Stimulated activated naive CD4-positive, alpha-beta T cell treated with Interleukin-2 at 50 U/mL for 16 hours (primary cell): ENCODE measurements around the gene SLC37A2.

Experiments used
- DNase-seq: peaks from one replicate; lab custom pipeline; 2025; lab: John Stamatoyannopoulos, UW

SLC37A2 gene

DNA sequence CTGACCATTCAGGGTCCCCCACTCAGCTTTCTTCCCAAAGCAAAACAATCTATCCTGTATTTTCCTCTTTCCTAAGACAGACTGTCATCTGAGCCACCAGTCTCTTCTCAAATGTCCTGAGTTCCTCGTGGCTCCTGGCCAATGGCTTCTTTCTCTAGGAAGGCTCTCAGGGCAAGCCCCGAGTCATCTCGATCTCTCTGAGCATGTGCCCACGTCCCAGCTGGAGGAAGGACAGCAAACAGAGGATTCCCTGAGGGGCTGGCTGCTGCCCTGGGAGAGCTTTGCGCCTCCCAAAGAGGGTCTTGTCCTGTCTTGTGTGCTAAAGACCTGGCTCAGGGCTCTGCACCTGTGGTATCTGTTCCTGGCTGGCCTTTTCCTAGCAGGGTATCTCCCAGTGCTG lies 8.3 kb downstream of the SLC37A2 start:
- no peak for DNase-seq

DNA sequence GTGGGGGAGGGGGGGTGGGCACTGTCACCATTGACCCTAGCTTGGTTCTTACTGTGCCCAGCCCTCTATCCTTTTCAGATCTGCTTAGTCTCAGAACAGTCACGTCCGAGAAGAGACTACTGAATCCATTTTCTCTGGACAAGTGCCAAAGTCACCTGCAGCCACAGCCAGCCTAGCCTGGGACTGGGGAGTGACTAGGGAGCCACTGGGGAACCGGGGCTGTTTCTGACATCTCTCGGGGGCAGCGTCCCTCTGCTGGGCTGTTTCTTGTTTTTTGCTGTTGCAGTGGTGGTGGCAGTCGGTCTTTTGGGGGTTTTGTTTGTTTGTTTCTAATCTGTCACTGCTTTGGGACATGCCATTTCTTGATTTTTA lies 8.7 kb downstream of the SLC37A2 start:
- no peak for DNase-seq

DNA sequence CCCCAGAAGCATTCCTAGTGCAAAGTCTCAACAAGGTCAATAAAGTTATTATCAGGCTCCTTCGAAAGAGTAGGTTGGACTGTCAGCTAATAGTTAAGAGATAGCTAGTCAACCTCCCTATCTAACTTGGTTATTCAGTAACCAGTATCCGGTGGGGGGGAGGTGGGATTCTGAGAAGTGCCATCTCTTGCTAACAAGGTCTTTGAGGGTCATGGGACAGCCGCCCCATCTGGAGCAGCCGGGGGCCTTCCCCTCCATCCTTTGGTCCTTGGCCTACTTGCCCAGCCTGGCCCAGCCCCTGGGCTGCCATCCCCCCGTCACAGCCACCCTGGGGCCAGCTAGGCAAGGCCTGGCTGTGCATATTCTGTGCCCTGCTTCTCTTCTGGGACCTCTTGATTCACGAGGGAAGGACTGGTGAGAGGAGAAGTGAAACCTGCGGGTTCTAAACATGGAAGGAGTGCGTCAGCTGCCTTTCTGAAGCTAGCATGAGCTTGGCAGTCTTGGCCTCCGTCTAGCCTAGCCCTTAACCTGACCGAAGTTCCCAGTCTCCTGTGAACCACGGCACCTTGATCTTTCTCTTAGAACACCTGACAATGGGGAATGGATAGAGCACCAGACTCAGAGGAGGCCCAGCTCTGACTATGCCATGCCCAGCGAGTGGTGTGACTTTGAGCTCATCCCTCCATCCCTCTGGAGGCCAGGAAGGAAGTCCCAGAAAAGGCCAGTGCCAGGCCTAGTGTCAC lies 9.3 kb downstream of the SLC37A2 start:
- DNase-seq: no peak

DNA sequence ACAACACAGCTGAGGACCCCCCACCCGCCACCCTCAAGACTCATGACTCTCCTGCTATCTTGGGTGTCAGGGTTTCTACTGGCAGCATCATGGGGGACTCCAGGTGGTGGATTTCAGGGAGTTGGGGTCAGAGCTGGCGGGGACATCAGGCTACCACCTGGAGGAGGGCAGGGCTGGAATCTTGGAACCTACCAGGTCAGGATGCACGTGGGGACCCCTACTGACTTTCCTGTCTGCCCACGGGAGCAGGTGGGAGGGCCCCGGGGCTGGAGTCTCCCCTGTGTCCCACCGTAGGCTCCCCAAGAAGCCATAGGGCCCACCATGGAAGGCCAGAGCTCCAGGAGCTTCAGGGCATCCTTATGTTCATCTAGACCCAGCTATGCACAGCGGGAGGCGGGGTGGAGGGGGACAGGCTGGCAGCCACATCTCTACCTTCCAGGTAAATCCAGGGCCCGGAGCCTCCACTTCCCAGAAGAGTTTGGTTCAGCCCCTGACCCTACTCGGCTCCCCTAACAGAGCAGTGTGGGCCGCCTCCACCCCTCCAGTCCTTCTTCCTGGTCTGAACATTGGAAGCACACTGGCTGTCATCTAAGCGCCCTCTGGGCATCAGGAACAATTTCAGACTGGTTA lies 10.0 kb downstream of the SLC37A2 start:
- no peak for DNase-seq

DNA sequence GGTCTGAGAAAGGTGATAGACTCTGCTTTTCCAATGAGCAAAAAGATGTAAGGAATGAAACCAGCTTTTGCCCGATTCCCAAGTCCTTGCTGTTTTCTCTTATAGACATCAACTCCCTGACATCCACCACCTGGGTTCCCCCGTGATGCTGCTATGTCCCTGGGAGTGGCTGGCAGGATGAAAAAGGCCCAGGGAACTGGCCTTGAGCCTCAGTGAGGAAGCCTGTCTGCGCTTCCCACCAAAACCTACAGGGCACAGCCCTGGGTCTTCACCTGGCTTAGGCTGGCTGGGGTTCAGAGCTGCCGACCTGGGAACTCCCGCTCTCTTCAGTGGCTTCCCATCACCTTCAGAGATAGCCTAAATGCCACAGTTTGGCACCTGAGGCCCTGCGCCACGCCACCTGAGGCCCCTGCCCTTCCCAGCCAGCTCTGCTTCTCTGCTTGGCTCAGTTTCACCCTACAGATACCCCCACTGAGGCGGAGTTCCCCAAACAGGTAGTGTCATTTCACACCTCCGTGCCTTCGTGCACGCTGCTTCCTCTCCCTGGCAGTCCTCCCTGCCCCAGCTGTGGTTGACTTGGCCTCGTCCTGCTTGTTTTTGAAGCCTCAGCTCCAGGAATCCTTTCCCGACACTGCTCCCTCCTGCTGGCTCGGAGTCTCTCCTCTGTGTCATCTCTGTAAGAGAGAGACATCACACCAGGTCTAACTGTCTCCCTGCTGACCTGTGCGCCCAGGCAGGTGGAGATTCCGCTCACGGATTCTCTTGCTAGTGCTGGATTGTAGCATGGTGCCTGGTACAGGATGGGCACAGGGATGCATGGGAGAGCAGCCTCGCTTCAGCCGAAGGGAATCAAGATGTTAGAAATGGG lies 10.7 kb downstream of the SLC37A2 start:
- no peak for DNase-seq

DNA sequence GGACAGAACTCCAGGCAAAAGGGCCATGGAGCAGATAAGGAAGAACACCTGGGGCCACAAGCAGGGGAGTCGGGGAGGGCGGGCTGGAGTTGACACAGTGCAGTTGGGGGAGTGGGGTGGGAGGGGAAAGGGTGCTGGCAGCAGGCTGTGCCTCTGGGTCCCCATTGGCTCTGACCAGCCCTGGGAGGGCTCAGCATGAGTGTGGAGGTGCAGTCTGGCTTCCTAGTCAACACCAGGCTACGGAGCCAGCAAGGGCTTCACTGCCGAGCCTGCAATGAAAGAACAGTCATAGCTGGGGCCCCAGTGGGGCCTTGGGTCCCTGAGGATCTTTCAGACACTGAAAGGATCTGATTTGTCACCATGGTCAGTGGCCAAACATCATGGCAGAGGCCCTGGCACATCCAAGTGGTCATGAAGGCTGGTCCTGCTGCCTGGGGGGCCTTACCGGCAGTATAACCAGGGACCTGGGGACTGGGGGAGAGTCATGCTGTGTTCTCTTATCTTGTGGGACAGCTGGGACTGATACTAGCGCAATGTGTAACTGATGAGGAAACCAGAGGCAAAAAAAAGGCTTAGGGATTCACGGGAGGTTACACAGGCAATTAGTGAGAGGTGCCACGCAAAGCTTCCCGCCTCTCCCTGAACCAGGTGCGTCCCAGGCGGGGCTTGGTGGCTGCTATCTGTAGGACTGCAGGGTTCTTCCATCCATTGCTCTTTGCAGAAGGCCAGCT lies 11.6 kb downstream of the SLC37A2 start:
- DNase-seq: no peak

DNA sequence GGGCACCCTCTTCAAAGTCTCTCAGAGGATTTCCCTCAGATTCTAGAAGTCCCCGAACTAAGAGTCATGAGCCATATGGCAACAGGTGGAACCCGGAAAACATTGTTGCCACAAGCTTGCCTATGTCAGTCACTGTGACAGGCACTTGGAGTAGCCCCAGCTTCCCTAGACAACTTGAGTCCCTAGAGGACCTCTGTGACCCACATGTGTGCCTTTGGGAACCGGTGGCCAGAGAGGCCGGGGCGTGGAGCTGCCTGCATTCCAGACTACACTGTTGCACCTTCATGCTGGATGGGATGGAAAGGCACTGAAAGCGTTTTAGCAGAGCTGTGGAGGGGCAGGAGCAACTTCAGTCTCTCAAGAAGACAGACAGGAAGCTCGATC lies 12.1 kb downstream of the SLC37A2 start:
- DNase-seq: no peak

DNA sequence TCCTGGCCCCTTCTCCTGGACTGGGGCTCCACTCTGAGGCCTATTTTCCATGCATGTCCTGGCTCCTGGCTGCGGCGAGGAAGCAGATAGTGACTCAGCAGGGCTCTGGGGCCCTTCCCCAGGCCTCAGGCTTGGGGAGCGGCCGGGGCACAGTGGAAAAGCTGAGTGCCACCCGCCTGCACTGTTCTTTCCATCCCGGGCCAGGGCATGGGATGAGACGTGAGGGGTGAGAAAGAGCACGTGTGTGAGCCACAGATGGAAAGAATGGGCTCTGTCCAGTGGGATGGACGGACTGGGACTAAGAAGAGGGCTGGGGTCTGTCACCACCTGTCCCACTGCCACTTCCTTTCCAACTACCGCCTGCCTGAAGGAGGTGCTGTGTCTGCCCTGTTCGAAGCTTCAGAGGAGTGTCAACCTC lies 12.8 kb downstream of the SLC37A2 start:
- DNase-seq: no peak

DNA sequence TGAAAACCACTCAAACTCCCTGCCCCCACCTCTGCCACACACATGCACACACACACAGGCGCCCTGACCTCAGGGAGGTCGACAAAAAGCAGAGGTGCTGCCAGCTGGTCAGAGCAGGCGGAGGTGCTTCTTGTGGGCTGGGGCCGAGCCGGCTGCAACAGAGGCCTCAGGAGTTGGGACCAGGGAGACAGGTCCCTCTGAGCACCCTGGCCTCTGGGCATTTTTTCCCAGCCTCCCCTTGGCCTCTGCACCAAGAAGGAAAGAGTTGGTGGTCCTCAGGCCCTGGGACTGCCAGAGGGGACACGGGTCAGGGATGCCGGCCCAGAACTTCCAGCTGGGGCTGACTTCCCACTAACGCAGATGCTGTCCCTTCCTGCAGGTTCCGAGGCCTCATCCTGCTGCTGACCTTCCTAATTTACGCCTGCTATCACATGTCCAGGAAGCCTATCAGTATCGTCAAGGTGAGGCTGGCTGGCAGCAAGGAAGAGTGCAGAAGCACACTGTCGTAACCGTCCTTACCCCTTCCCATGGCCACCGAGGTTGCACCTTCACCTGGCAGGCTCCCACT lies 13.4 kb downstream of the SLC37A2 start:
- DNase-seq: no peak

DNA sequence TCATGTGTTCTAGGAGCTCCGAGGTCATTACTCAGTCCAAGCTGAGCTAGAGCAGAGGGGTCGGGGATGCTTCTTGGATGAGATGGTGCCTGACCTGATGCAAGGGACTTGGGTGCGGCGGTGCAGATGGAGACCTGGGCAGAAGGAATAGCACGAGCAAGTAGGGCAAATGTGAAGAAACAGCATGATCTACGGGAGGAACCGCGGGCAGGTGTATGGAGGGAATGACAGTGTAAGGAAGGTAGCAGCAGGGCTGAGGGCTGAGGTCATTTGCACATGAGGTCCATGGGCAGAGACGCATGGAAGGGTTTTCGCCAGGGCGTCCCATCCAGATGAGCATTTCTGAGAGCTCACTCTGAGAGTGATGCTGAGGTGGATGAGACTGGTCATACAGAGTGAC lies 14.9 kb downstream of the SLC37A2 start:
- no peak for DNase-seq

DNA sequence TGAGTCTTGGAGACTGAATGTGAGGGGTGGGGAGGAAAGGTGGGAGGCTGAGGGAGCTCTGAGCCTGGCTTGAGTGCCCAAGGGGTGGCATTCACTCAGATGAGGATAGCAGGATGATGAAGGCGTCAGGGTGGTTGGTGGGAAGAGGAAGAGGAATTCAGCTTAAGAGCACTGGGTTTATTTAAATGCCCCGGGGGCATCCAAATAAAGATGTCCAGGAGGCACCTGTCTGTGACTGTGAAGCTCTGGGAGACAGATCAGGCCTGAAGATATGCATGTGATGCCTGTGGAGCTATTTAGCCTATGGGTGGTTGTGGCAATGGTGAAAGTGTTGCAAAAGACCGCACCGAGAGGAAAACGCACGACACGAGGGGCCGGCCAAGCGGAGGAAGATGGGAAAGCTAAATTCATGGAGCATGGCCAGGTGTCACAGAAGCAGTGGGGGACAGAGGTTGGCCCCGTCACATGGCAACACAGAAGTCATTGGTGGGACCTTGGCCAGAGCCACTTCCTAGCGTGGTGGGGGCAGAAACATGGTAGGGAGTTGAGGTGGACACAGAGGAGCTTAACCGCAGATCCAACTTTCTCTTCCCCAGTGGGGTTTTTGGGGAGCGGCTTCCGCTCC lies 15.5 kb downstream of the SLC37A2 start:
- no peak for DNase-seq

DNA sequence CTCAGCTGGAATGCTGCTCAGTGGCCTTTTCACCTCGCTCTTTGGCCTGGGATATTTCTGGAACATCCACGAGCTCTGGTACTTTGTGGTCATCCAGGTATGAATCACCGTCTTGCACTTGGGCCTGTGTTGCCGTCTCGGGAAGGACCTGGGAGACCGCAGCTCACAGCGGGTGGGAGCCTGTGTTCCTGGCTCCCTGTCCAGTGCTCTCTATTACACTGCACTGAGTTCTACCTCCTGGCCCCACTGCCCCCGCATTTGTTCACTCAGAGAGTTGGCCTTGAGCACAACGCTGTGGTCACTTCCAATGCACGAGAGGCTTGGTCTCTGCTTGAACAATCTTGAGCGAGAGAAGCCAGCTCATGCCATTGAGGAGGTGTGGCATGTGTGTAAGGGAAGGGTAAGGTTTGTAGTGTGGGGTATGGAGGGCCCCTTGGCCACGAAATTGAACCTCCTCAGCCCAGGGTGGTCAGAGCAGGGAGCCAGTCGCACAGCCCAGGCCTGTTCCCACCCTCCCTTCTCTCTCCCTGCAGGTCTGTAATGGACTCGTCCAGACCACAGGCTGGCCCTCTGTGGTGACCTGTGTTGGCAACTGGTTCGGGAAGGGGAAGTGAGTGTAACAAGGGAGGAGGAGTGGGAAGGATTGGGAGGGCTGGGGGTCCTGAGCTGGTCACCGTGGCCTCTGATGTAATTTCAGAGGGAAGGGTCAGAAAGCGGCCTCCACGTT lies 16.2 kb downstream of the SLC37A2 start:
- no peak for DNase-seq

DNA sequence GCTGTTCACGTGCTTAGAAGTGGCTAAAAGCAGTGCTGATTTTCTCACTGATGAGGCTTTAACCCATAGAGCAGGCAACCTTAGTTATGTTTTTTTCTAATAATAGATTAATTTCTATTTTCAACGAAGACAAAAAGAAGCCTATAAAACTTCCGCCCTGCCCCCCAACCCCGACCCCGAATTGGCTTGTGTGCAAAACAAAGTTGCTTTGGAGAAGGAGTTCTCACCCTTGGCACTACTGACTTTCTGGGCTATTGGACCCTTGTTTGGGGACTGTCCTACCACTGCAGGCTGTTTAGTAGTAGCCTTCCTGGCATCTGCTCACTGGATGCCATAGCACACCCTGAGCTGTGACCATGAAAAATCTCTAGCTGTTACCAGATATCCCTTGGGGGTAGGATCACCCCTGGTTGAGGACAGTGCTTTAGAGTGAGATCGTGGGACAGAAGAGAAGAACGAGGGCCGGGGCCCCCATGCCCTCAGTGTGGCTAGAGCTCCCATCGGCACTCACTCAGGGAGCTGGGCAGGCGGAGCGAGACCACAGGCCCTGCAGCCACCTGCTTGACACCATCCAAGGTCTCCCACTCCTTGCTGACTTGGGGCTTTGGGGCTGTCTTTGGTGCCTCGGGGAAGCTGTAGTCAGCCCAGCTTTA lies 16.9 kb downstream of the SLC37A2 start:
- no peak for DNase-seq

DNA sequence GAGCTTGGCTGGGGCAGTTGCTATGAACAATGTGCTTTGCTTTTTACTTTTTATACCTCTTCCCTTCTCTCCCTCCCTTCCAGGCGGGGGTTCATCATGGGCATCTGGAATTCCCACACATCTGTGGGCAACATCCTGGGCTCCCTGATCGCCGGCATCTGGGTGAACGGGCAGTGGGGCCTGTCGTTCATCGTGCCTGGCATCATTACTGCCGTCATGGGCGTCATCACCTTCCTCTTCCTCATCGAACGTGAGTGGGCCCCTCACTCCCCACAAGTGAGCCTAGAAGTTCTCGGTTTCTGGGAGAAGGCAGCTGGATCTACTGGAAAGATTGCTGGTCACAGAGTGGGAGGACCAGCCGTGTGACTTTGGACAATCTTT lies 17.4 kb downstream of the SLC37A2 start:
- DNase-seq: no peak

DNA sequence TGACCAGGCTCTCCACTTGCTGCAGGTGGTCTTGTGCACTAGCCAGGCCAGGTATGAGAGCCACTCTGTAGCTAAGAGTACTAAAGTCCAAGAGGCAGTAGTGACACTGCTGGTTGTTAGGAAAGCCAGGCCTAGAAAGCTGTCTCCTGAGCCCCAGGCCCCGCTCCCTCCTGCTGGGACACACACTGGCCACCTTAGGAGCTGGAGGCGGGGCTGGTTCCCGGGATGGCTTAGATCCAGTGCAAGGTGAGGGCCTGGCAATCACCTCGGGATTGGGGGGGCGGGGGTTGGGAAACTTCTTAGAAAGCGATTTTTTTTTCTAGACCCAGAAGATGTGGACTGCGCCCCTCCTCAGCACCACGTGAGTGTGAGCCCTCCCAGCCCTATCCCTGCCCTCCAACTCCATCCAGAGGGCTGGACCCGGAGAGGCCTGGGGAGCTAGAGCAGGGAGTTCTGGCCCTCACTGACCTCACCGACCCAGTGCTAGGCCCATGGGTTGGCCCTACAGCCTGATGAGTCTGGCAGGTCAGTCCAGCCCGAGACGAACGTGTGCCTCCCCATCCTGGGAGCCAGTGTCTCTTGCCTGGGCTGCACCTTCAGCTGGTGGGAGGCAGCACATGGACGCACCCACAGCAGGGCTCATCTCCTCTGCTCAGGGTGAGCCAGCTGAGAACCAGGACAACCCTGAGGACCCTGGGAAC lies 18.1 kb downstream of the SLC37A2 start:
- DNase-seq: no peak

DNA sequence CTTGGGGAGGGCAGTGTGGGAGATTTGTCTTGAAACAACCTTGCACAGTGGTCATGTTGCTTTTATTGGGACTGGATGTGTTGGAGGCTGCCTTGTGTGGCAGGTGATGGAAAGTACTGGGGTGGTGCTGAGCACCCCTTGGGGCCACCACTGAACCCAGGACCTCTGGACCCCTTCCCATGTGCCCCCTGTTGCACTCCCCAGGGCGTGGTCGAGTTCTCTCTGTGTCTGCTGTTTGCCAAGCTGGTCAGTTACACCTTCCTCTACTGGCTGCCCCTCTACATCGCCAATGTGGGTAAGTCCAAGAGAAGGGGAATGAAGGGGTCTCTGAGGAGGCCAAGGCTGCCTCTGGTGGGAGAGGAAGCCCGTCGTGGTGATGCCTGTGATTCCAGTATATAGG lies 18.9 kb downstream of the SLC37A2 start:
- DNase-seq: no peak

DNA sequence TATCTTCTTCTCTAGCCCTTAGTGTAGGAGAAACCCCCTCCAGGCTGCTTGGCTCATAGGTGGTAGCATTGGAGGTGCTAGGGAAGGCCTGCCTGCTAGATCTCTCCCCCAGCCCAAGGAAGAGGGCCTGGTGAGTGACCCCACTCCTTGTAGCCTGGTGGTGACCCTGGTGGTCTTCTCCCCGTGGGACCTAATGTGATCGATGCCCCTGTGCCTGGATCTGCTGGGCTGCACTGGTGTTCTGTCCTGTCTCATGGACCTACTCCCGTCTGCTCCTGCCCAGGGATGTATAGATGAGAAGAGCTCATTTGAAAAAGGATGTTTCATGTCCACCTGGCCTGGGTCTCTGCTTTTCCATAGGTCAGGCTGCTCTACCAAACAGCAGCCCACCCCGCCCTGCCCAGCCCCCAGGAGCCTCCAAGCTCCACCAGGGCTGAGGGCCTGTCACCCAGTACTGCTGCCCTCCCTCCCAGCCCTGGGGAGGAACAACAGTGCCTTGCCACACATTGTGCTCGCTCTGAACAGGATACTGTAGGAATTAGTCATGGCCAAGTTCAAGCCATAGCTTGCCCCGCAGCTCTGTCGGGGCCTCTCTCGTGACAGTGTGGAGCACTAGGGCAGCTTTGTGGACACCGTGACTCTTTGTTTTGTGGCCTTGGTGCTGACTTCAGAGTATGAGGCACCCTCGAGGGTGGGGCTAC lies 19.7 kb downstream of the SLC37A2 start:
- no peak for DNase-seq

DNA sequence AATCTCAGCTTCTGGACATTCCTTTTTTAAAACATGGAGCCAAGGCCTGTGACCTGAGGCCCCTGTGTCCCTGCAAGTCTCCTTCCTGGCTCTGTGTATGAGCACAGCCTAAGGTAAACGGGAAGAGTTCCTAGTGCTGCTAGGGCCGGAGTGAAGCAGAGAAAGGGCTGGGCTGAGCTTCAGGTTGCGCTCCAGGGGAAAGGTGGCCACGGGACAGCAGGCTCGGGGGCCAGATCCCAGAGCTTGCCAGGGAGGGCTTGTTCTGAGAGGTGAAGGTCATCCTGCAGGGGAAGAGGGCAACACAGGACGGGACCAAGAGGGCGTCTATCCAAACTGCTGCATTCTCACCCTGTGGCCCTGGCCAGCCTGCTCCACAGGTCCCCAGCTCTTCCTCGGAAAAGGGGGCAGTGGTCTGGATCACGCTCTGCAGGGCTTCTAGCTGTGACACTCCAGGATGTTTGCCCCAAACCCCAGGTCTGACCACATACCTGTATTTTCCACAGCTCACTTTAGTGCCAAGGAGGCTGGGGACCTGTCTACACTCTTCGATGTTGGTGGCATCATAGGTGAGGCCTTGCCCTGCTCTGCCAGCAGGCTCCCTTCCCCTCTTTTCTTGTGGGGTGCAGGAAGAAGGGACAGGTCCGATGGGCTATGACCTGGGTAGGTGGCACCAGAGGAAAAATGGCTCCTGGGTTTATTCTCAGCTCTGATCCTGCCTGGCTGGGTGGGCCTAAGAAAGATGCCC lies 20.4 kb downstream of the SLC37A2 start:
- DNase-seq: no peak

DNA sequence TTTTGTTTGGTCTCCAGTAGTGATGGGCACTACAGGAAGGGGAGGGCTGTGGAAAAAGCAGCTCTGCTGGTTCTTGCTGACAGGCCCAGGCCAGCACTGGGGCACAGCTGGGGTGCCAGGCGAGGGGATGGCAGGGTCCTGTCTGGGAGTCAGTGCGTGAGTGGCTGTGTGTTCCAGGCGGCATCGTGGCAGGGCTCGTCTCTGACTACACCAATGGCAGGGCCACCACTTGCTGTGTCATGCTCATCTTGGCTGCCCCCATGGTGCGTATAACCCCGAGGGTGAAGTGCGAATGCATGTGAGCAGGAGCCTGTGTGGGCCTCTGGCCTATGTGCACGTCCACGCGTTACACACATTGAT lies 20.9 kb downstream of the SLC37A2 start:
- no peak for DNase-seq
